HG02642 (cell line): ENCODE results near the gene ST8SIA6.
"Not testable (repeated sequence)": the region's sequence is repeated elsewhere in the genome, so short reads cannot be mapped to it uniquely, and the experiment has no call there.

ENCODE experiments used
- ATAC-seq: cut with Tn5 transposase; IDR thresholded peaks from one replicate; pipeline ENCODE4 v1.9.1; 2021; ENCODE audit warnings: mild to moderate bottlenecking; ENCODE audit not compliant: unreplicated experiment, poor library complexity

The ST8SIA6 gene, protein sequence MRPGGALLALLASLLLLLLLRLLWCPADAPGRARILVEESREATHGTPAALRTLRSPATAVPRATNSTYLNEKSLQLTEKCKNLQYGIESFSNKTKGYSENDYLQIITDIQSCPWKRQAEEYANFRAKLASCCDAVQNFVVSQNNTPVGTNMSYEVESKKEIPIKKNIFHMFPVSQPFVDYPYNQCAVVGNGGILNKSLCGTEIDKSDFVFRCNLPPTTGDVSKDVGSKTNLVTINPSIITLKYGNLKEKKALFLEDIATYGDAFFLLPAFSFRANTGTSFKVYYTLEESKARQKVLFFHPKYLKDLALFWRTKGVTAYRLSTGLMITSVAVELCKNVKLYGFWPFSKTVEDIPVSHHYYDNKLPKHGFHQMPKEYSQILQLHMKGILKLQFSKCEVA

DNA sequence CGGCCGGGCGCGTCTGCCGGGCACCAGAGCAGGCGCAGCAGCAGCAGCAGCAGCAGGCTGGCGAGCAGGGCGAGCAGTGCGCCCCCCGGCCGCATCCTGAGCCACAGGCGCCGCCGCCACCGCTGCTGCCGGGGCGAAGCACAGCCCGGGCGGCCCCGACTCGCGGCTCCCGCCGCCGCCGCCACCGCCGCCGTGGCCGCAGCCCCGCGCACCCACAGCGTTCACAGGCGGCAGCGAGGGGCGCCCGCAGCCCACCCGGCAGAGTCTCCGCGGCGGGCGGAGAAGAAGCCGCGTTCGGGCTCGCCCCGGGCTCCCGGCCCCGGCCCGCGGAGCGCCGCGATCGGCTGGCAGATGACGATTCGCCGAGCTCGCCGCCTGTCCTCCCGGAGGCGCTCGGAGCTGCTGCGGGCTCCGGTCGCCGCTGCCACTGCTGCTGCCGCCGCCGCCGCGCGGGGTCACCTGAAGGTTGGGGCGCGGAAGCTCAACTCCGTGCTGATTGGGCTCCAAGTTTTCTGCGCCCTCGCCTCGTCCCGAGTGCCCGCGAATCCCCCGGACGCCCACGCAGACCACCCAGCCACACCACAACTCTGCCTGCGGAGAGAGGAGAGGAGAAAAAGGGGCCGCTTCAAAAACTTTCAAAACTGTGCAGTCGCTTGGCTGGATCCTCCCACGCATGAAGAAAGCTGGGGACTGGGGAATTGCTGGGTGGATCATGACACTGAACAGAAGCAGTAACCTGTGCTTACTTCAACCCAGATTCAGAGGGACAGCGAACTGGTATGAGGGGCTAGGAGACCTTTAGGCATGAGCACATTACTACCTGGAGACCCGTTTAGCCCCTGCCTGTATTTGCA lies at the start of gene ST8SIA6:
ST8SIA6 (minus strand) TSS at position 435 of the 854 bp plus-strand sequence; CDS start at position 95, 340 bp downstream.
- peak; percentile 77 for ATAC-seq

DNA sequence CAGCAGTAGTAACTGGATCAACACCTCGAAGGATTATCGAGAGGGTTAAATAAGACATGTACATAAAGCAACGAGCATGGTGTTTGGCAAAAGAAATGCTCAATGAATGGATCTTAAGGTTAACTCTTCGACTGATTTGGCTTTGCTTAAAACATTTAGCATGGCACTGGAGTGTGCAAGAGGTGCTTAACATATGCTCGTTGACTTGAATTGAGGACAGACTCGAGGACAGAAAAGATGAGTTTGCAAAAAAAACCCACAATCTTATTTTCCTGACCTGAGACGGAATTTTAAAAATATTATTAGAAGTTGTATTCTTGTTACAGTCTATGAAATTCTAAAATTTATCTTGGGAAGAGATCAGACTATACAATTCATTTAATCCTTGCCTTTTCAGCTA lies 49.4 kb upstream of the ST8SIA6 start:
- no peak for ATAC-seq

DNA sequence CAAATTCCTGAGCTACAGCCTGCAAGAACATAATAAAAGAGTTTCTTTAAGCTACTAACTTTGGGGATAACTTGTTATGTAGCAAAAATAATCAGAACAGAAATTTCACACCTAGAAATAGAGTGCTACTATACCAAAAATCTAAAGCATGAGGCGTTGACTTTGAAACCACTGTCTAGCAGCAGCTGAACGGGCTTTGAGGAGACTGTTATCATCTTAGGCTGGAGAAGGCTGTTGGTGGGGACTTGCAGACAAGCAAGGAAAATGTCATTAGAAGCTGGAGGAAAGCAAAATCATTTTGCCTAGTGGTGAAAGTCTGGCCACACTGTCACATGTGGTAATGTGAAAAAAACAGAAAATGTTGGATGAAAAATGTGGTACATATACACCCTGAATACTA lies 48.4 kb upstream of the ST8SIA6 start:
- no peak for ATAC-seq

DNA sequence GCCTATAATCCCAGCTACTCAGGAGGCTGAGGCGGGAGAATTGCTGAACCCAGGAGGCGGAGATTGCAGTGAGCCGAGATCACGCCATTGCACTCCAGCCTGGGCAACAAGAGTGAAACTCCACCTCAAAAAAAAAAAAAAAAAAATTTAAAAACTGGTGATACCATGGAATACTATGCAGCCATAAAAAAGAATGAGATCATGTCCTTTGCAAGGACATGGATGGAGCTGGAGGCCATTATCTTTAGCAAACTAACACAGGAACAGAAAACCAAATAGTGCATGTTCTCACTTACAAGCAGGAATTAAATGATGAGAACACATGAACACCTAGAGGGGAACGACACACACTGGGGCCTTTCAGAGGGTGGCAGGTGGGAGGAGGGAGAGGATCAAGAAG lies 44.6 kb upstream of the ST8SIA6 start:
- ATAC-seq: not testable (repeated sequence)

DNA sequence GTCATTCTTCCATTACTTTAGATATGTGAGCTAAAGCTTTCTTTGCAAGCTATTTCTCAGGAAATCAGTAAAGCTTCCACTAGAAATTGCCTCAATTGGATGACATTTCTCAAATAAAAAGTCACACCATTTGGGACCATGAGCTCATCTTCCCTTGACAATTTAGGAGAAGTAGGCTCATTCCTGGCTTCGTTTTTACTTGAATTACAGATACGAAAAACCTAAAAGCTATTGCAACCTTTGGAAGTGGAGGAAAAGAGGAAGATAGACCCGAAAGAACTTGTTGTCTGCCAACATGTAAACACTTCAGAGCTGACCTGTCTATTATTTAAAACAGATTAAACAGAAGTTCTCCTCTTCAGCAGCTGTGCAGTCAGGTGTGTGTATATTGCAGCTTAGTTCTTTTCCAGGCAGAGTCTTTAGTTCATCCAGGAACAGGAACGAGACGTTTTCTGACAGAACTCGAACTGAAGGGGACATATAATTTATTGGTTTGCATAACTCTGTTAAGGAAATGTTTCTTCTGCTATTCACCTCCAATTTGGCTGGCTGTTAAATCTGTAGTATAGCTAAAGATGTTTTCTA lies 43.1 kb upstream of the ST8SIA6 start:
- ATAC-seq: no peak

DNA sequence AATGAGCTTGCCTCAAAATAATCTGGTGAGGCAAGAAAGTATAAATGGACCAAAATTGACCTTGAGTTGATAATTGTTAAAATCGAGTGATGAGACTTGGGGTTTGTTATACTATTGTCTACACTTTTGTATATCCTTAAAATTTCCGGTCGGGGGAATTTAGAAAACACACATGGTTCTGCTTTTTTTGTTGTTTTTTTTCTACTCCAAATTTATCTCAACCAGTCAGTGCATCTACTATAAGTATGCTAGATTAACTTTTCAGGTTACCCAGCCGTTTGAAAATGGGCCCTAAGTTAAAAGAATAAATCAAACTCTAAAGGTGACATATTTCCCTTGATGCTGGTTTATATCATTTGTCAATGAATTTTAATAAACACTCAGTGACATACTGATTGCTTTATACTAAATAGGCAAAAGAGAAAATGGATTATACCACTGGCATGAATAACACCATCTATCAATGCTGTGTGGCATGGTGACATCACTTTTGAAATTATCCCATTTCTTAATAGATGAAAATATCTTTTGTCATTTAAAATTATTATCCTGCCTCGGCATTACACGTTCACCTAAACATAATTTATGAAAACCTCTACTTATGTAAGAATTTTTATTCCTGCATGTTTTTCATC lies 40.3 kb upstream of the ST8SIA6 start:
- no peak for ATAC-seq

DNA sequence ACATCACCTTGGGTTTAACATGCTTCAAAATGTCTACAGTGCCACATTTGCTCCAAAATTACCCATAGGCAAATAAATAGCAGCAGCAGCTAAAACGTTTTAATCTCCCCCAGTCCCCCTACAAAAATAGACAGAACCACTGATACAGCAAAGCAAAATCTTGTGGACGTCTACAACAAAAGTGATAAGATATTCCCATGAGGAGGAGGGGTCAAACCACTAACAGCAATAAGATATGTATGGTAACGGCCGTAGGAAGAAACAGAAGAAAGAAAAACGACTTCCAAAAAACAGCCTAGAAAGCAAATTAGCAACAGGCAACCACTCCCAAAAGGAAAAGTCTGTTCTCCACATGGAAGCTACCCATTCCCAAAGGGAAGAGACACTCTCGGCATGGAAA lies 34.5 kb upstream of the ST8SIA6 start:
- no peak for ATAC-seq

DNA sequence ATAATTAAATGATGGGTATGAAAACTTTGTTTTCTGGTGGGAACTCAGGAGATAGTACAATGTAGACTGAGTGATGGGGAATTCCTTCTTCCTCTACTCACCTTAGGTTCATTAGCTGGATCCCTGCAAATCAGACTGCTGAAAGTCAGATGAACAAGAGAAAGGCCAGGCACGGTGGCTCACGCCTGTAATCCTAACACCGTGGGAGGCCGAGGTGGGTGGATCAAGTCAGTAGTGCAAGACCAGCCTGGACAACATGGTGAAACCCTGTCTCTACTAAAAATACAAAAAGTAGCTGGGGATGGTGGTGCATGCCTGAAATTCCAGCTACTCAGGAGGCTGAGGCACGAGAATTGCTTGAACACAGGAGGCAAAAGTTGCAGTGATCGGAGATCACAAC lies 28.7 kb upstream of the ST8SIA6 start:
- no peak for ATAC-seq

DNA sequence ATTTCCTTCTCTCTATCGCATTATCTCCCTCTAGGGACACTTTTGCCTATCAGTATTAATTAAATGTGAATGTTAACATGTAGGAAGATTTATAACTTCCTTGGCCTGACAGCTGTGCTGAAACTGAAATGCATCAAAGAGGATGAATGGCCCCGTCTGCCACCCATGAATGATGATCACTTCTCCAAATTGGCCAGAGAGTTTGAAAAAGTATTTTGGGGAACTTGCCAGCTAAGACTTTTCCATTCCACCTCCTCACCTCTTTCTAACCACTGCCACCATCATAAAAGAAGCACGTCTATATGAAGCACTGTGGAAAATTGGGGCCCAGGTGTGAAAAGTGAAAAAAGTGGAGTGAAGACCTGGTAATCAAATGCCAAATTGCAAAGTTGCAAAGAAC lies 25.4 kb upstream of the ST8SIA6 start:
- no peak for ATAC-seq

DNA sequence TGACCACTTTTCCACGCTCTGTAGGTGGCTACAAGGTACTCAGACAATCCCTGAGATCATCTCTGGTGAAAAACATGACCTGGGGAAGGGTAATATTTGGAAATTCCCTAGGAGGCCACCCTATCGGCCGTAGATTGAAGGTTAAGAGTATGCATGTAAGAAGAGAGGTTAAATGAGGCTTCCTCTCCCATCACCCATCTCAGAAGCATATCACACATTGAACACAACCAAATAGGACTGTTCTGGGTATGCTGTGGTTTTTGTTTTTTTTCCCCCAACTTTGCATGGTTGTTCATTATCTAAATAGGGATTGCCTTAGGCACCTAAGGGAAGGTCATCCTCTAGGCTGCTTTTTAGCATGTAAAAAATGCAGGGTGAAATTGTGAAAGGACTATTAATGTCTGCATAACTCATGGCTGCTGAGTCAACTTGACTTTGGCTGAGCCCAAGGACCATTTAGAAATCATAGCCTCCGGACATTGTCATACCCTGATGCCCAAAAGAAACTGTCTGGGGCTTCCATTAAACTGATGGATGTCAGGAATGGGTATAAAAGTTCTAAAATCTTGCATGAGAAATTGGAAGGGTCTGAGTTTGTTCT lies 24.7 kb upstream of the ST8SIA6 start:
- no peak for ATAC-seq

DNA sequence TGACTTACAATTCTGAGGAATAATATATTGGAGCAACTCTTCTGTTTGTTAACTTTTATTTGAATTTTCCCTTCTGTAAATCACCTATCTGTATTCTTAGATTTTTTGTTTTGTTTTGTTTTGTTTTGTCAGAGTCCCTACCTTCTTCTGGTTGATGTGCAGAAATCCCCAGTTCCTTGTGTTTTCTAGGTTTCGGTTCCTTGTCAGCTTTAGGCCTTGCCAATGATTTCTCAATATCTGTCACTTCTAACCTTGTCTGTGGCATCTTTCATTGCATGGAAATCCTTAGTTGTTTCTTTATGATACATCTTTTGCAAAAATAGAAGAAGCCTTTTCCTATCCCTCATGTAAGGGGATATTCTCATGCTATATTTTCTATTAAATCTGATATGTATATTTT lies 21.7 kb upstream of the ST8SIA6 start:
- ATAC-seq: no peak

DNA sequence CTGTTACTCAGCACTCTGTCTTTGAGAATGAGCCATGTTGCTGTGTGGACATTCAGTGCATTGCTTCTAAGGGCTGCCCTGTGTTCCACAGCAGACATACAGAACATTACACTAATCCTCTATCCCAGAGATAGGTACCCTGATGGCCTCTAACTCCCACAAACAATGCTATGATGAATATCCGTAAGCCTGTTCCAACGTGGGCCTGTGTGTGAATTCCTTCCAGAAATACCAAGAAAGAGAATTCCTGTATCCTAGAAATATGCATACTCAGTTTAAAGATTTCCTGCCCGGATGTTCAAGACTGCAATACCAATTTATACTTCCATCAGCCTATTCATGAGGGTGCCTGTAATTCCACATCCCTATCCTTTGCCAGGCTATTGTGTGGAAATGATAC lies 21.3 kb upstream of the ST8SIA6 start:
- ATAC-seq: no peak

DNA sequence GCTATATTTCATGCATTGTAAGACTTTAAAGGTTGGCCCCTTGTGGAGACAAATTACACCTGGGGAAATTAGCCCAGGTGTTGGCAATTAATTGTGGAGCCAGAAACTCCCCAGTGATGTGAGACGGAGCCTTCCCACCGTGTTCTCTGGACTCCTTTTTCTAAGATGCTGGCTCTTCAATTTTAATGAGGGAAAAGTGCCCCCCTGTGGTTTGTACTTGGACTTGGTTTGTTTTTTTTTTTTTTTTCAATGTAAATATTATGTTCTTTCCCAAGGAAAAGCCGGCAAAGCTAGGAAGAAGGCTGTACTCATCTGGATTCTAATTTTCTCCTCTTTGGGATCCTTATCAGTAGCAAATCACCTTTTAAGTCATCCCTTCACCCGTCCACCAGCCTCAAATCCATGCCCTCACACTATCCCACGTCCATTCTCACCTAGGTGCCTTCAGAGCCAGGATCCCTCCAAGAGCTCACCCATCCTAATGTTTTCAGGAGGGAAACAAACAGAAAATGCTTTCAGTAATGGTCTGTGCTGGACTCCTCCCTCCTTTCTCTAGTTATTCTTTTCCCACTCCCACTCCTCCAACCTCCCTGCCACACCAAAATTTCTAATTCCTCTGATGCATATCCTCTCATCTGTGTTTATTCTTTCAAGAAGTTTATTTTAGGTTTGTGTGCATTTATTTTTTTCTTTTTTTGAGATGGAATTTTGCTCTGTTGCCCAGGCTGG lies 20.4 kb upstream of the ST8SIA6 start:
- ATAC-seq: no peak

DNA sequence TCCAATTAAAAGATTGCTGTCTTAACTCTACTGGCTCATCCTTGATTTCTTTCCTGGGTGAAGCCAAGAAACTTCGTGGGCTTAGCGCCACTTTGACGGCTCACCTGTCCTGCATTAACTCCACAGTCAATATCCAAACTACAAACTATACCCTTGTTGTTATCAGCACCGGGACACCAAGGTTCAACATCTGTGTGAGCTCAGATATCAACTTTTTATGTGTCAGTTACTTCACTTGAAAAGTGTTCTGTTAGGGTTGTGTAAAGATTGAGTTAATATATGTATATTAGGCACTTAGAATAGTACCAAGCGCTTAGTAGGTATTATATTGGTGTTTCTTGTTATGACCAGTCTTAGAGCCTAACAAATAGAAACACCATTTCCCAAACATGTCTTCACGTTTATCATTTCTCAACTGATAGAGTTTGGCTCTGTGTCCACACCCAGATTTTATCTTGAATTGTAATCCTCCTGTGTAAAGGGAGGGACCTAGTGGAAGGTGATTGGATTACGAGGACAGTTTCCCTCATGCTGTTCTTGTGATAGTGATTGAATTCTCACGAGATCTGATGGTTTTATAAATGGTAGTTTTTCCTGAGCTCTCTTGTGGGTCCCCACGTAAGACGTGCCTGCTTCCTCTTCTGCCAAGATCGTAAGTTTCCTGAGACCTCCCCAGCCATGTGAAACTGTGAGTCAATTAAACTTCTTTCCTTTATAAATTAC lies 19.0 kb upstream of the ST8SIA6 start:
- no peak for ATAC-seq

DNA sequence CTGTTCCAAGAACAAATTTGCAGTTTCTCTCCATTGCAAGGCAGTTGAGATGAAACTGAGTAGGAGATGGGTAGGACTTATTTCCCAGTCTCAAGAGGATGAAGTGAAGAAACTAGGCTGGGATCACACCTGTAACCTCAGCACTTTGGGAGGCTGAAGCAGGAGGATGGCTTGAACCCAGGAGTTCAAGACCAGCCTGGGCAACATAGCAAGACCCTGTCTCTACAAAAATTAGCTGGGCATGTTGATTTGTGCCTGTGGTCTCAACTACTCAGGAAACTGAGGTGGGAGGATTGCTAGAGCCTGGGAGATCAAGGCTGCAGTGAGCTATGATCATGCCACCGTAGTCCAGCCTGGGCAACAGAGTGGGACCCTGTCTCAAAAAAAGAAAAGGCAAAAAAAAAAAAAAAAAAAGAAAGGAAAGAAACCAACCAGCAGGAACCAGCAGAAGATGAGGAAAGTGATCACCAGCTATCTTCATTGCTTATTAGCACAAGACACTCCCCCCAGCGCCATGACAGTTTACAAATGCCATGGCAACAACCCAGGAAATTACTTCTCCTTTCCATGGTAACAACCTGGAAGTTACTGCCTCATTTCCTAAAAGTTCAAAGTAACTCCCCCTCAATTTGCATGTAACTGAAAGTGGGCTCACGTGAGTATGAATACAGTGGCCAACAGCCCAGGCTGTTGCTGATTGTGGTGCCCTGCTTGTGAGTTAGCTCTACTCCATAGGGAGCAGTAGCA lies 18.3 kb upstream of the ST8SIA6 start:
- no peak for ATAC-seq

DNA sequence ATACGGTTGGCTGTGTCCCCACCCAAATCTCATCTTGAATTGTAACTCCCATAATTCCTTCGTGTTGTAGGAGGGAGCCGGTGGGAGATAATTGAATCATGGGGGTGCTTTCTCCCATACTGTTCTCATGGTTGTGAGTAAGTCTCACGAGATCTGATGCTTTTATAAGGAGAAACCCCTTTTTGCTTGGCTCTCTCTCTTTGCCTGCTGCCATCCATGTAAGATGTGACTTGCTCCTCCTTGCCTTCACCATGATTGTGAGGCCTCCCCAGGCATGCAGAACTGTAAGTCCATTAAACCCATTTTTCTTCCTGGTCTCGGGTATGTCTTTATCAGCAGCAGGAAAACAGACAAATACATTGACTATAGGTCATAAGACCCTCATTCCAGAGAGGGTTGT lies 15.9 kb upstream of the ST8SIA6 start:
- ATAC-seq: no peak

DNA sequence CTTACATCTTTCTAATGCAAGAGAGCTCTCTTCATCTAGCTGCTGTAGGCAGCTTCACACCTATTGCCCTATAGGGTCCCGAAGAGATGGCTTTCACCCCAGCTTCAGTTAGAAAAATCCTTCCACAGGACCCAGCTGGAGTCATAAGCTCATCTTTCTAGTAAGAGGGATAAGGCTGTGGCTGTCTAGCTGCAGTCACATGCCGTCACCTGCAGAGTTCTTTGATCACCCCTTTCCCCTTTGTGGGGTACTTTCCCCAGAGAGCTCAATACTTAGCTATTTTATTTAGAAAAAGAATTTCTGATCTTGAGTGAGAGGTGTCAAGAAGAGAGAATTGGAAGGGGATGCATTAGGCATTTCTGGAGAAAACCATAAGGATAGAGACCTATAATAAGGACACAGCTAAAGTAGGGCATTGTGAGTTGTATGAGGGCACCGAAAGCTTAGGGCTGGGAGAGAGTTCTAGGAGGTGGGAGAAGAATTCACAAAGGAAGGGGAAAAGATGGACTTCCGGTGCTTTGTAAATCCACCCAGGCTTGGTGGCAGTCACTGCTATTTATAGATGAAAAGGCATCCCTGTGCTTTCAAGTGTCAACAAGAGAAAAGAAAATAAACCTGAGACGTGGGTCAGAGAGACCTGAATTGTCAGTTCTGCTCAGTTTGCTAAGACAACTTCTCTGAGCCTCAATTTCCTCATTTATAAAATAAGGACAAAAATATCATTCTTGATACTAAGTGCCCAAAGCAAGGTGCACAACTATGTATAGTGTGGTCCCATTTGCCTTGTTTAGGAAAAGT lies 11.1 kb upstream of the ST8SIA6 start:
- no peak for ATAC-seq

DNA sequence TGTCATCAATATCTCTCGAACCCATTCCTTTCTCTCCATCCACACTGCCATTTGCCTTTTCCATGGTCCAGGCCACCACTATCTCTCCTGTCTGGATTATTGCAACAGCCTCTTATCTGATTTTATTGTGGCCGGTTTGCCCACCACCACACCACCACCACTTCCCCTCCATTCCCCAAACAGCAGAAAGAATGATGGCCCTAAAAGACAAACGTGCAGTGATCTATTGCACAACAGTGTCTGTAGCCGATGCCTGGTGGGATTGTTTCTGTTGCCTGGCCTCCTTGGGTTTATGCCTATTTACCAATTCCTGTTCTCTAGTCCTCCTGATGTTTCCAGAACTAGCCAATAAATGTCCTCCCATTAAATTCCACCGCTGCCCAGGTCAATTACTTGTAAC lies 10.2 kb upstream of the ST8SIA6 start:
- no peak for ATAC-seq
